Measurements from ENCODE around the gene KLK6. TPM values are rescaled to one million over a fixed set of nuclear protein-coding genes. Genes with fewer than 3 reads are reported as not detected.
"Not testable (repeated sequence)": the region's sequence is repeated elsewhere in the genome, so short reads cannot be mapped to it uniquely, and the experiment has no call there.

The KLK6 gene
- total and polyA plus RNA-seq, 2 experiments from 2014 or later, result 0.30 to 2.5 TPM

GRCh38 chr19:51000981-51001380 is 31.6 kb upstream of the KLK6 start:
- DNase-seq (ENCODE audit: low read depth in 1 of 2, low spot score in 1 of 2), result no peak
- TF ChIP-seq CTCF (IDR thresholded peaks at IDR 0.05; ENCODE audit: low read depth, low read length), result no peak
- no peaks in the 10 kb centered on the region for H3K9me3 ChIP-seq (ENCODE audit: low read depth)
- H3K27me3 ChIP-seq, result no peaks in the 10 kb centered on the region
- no peaks in the 10 kb centered on the region for H3K36me3 ChIP-seq
- no peaks in the 10 kb centered on the region for H3K4me1 ChIP-seq (ENCODE audit: low read depth)
- H3K27ac ChIP-seq, result no peak overlapping the region
- H3K4me3 ChIP-seq, result no peak overlapping the region

DNA sequence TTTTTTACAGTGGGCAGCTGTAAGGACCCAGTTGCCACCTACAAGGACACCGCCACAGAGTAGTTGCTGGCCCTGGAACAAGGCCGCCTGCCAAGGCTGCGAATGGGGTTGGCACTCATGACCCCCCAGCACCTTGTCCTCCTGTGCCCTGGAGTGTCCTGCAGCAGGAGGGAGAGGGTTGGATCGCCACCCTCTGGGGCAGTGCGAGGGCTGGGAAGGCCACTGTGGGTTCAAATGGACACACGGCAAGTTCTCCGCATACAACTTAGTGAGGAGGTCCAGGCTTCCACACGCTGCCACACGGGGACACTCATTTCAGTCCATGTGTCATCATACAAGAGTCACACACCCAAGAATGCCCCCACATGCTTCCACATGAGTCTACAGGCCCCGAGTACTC is 31.0 kb upstream of the KLK6 start:
- TF ChIP-seq CTCF (IDR thresholded peaks at IDR 0.05; ENCODE audit: low read depth, low read length), result no peak
- Histone ChIP-seq H3K4me1 (ENCODE audit: low read depth) (no peaks in the 10 kb centered on the region), H3K27ac (no peak overlapping the region), H3K4me3 (no peak overlapping the region), H3K9me3 (ENCODE audit: low read depth) (no peaks in the 10 kb centered on the region), H3K36me3 (no peaks in the 10 kb centered on the region), H3K27me3 (no peaks in the 10 kb centered on the region)
- no peak for DNase-seq (ENCODE audit: low read depth in 1 of 2, low spot score in 1 of 2)

DNA sequence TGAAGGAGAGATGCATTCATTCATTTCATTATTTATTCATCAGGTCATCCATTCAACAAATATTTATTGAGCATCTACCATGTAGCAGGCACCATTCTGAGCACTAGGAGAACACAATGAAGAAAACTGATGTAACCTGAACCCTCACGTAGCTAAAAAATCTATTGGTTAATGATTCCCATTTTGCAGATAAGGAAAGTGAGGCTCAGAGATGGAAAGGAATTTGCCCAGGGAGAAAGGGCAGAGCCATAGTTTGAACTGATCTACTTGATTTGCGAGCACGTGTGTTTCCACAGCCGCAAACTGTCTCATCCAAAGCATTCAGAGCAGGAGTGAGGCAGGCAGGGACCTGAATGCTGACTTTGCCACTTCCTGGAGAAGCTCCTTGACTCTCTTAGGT is 29.3 kb upstream of the KLK6 start:
- Histone ChIP-seq H3K27ac (no peak overlapping the region), H3K9me3 (ENCODE audit: low read depth) (no peaks in the 10 kb centered on the region), H3K4me3 (no peak overlapping the region), H3K27me3 (no peaks in the 10 kb centered on the region), H3K4me1 (ENCODE audit: low read depth) (no peaks in the 10 kb centered on the region), H3K36me3 (no peaks in the 10 kb centered on the region)
- no peak for TF ChIP-seq CTCF (IDR thresholded peaks at IDR 0.05; ENCODE audit: low read depth, low read length)
- DNase-seq (ENCODE audit: low read depth in 1 of 2, low spot score in 1 of 2), result no peak

- no peaks in the 10 kb centered on the region for H3K27me3 ChIP-seq
- no peak overlapping the region for H3K4me3 ChIP-seq
- H3K4me1 ChIP-seq (ENCODE audit: low read depth), result no peaks in the 10 kb centered on the region
- no peaks in the 10 kb centered on the region for H3K9me3 ChIP-seq (ENCODE audit: low read depth)
- no peak for TF ChIP-seq CTCF (IDR thresholded peaks at IDR 0.05; ENCODE audit: low read depth, low read length)
- no peak overlapping the region for H3K27ac ChIP-seq
- no peaks in the 10 kb centered on the region for H3K36me3 ChIP-seq
- DNase-seq (ENCODE audit: low read depth in 1 of 2, low spot score in 1 of 2), result no peak
These were observed 28.7 kb upstream of the KLK6 start for GRCh38 chr19:50998061-50998460.

DNA sequence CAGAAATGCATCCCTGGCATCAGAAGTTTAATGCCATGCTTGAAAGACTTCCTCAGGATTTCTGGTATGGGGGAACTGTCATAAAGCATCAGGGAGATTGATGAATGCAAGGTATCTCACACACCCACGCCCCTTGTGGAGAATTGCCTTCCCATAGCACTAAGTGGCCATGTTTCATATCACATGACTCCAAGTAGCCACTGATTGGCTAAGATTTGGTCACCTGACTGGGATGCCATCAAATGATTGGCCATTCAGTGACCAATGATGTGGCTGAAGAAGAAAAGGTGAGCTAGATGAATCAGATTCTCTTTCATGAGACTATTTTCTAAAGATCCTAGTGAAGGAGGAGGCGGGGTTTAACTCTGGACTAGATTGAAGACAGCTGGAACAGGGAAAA is 24.7 kb upstream of the KLK6 start:
- H3K9me3 ChIP-seq (ENCODE audit: low read depth), result no peaks in the 10 kb centered on the region
- no peaks in the 10 kb centered on the region for H3K36me3 ChIP-seq
- H3K4me3 ChIP-seq, result no peak overlapping the region
- no peak for TF ChIP-seq CTCF (IDR thresholded peaks at IDR 0.05; ENCODE audit: low read depth, low read length)
- H3K27me3 ChIP-seq, result no peaks in the 10 kb centered on the region
- H3K4me1 ChIP-seq (ENCODE audit: low read depth), result no peaks in the 10 kb centered on the region
- no peak overlapping the region for H3K27ac ChIP-seq
- DNase-seq (ENCODE audit: low read depth in 1 of 2, low spot score in 1 of 2), result no peak

GRCh38 chr19:50992666-50993035 is 23.3 kb upstream of the KLK6 start:
- no peak for TF ChIP-seq CTCF (IDR thresholded peaks at IDR 0.05; ENCODE audit: low read depth, low read length)
- DNase-seq (ENCODE audit: low read depth in 1 of 2, low spot score in 1 of 2), result no peak
- Histone ChIP-seq H3K9me3 (ENCODE audit: low read depth) (no peaks in the 10 kb centered on the region), H3K36me3 (no peaks in the 10 kb centered on the region), H3K4me3 (no peak overlapping the region), H3K27ac (no peak overlapping the region), H3K27me3 (peaks cover 7% of the 10 kb centered on the region), H3K4me1 (ENCODE audit: low read depth) (no peaks in the 10 kb centered on the region)

GRCh38 chr19:50984416-50984815 is 15.0 kb upstream of the KLK6 start:
- H3K27ac ChIP-seq; H3K36me3 ChIP-seq; DNase-seq (ENCODE audit: low read depth in 1 of 2, low spot score in 1 of 2); H3K4me3 ChIP-seq; H3K9me3 ChIP-seq (ENCODE audit: low read depth); H3K4me1 ChIP-seq (ENCODE audit: low read depth): not testable (repeated sequence)
- peaks cover 36% of the 10 kb centered on the region for H3K27me3 ChIP-seq

Measured in cardiac muscle cell (in vitro differentiated cells and primary cell).